Right lobe of liver (tissue), 6 donors: ENCODE results near the gene IL19. TPM values are rescaled to one million over a fixed set of nuclear protein-coding genes. Genes with fewer than 3 reads are reported as not detected.
A peak's percentile ranks its signal among the peaks of the same experiment; 100 is the strongest.
"Not testable (repeated sequence)": the region's sequence is repeated elsewhere in the genome, so short reads cannot be mapped to it uniquely, and the experiment has no call there.

Experiments used
- ATAC-seq, 4 donors: fragments of 200-7000 bp; cut with Tn5 transposase; one replicate each; pipeline ENCODE4 v1.9.1; 2020; ENCODE audit warnings: mild to moderate bottlenecking in 4 of 4, moderate library complexity in 4 of 4
- DNase-seq, 3 donors: peaks; one replicate each; pipeline ENCODE4 v3.0.0-alpha.2; 2020
- H3K27ac ChIP-seq, 3 donors: fragments of 200-600 bp; one replicate each; pipeline ENCODE4 v1.8.0; 2022
- H3K27me3 ChIP-seq, 2 donors: fragments of 200-600 bp; one replicate each; pipeline ENCODE4 v1.8.0; 2022
- H3K36me3 ChIP-seq, 4 donors: fragments of 200-600 bp; sonication (generic) in 1 of 4; one replicate each; pipeline versions ENCODE4 v1.5.1 to v1.8.0; 2017 to 2022; ENCODE audit warnings: control low read depth in 1 of 4
- H3K4me1 ChIP-seq, 4 donors: fragments of 200-600 bp; sonication (generic) in 1 of 4; one replicate each; pipeline versions ENCODE4 v1.5.1 to v1.8.0; 2017 to 2022; ENCODE audit warnings: control low read depth in 1 of 4
- H3K4me3 ChIP-seq, 3 donors: fragments of 200-600 bp; one replicate each; pipeline ENCODE4 v1.8.0; 2022
- H3K9me3 ChIP-seq, 4 donors: fragments of 200-600 bp; sonication (generic) in 1 of 4; one replicate each; pipeline versions ENCODE4 v1.5.1 to v1.8.0; 2017 to 2022; ENCODE audit warnings: control low read depth in 1 of 4
- CTCF ChIP-seq, 4 donors: fragments of 200-600 bp in 3 of 4; fragments of 450-650 bp in 1 of 4; IDR thresholded peaks; one replicate each; pipeline versions ENCODE4 v1.5.1 to v1.8.0; 2016 to 2022; ENCODE audit warnings: antibody characterized with exemption in 4 of 4, mild to moderate bottlenecking in 2 of 4
- POLR2A ChIP-seq: fragments of 450-650 bp; IDR thresholded peaks from one replicate; pipeline ENCODE4 v1.6.1; 2017; ENCODE audit warnings: antibody characterized with exemption, mild to moderate bottlenecking
- WGBS: methylation state at CpG from one replicate; pipeline ENCODE4 v1.1.6; 2018; ENCODE audit warnings: low coverage, low lambda C conversion rate; ENCODE audit not compliant: insufficient coverage; ENCODE audit errors: missing lambda C conversion rate; 5-methylcytosine and 5-hydroxymethylcytosine counted together
- intact Hi-C, 2 donors: fragments of 100-400 bp; cut with DNase I; formaldehyde crosslinking; loops; one replicate each; pipeline versions ENCODE4 v1.11.2 to v1.14.1; 2022
- total RNA-seq, 6 experiments: library from RNA; depleted of rRNA in 2 of 6; stranded (reverse); fragments of >200 nt in 2 of 6; fragmentation: NEBNext Ultra II Directional in 3 of 6; extraction: Animal tissue kit (Norgen Biotek cat#: 25700) in 3 of 6; gene quantifications; one replicate each; pipeline versions ENCODE4 v1.1.0 to v1.2.4, GENCODE V29; 2016 to 2023
- donor health status: DM: no; HTN: yes; CAD: no.
- donor health status: DM: no; HTN: no; CAD: no.
- donor health status: DM: no; HTN: no; CAD: no.
- donor health status: DM: no; HTN: yes; CAD: no.
- donor health status: DM: no; HTN: yes; CAD: no.

IL19 gene
- total RNA-seq, 6 experiments from 2014 or later = not detected

DNA sequence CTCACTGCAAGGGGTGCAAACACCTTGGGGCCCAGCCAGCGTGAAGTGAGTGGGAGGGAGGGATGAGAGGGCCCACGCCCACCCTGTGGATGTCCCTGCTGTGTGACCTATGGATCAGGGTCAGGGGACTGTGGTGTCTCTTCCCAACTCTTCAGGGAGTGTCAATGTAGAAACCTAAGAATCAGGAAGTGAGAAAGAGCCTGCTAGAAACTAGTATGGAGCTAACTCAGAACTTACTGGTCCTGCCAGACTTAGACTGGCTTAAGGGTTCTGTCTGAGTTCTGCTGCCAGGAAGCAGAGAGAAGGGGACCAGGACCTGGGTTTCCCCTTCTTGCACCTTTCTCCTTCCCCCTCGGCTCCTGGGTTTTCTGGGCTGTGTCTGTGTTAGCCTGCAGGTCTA, 3.5 kb downstream of the IL19 start:
- Histone ChIP-seq H3K36me3 (no peaks in the 10 kb centered on the region), H3K4me3 (no peak overlapping the region), H3K9me3 (no peaks in the 10 kb centered on the region), H3K27me3 (no peaks in the 10 kb centered on the region), H3K4me1 (no peaks in the 10 kb centered on the region), H3K27ac (no peak overlapping the region)
- WGBS = 44% methylated on average over 2 of the region's 3 CpGs
- TF ChIP-seq POLR2A (no peak), CTCF (IDR thresholded peaks at IDR 0.05) (no peak)
- intact Hi-C loops = no loop called here
- peak; percentile 12 to 42 (median 22) for ATAC-seq
- DNase-seq = no peak

- DNase-seq = no peak
- H3K27me3 ChIP-seq = no peaks in the 10 kb centered on the region
- H3K36me3 ChIP-seq = no peaks in the 10 kb centered on the region
- H3K4me3 ChIP-seq = no peak overlapping the region
- TF ChIP-seq CTCF (IDR thresholded peaks at IDR 0.05) (no peak), POLR2A (no peak)
- intact Hi-C loops = no loop called here
- no peak for ATAC-seq
- H3K27ac ChIP-seq = no peak overlapping the region
- no peaks in the 10 kb centered on the region for H3K9me3 ChIP-seq
- 35% methylated on average over 2 of the region's 4 CpGs for WGBS
- H3K4me1 ChIP-seq = no peaks in the 10 kb centered on the region
These were observed 5.7 kb downstream of the IL19 start for GRCh38 chr1:206776229-206776628.

DNA sequence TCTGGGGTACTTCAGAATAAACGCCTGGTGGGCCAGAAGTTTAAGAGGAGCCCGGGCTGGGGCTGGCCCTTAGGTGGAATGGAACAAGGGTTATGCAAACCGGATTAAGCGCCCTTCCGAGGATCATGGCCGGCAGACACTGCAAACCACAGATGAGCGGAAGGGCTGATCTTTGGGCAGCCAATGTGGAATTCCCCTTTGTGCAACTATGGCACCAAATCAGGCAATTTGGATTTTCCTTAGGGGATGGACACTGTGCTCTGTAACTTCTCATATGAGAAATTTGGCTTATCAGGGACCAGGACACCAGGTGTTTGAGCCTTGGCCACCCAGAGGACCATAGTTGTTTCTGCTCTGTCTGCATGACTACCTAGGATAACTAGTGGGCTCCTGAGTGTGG, 7.5 kb downstream of the IL19 start:
- H3K27me3 ChIP-seq = no peaks in the 10 kb centered on the region
- H3K36me3 ChIP-seq = no peaks in the 10 kb centered on the region
- intact Hi-C loops = no loop called here
- DNase-seq (no peak), ATAC-seq (peak in 2 of 4 donors; percentile 12 to 14)
- no peak overlapping the region for H3K4me3 ChIP-seq
- no peaks in the 10 kb centered on the region for H3K9me3 ChIP-seq
- H3K4me1 ChIP-seq = no peaks in the 10 kb centered on the region
- no peak overlapping the region for H3K27ac ChIP-seq
- WGBS = 100% methylated on average over 5 of the region's 7 CpGs
- TF ChIP-seq CTCF (IDR thresholded peaks at IDR 0.05) (no peak), POLR2A (no peak)

GRCh38 chr1:206778911-206779310, 8.3 kb downstream of the IL19 start:
- H3K27ac ChIP-seq, H3K4me1 ChIP-seq, H3K4me3 ChIP-seq, H3K27me3 ChIP-seq, intact Hi-C loops, ATAC-seq, H3K9me3 ChIP-seq, H3K36me3 ChIP-seq, DNase-seq: not testable (repeated sequence)
- 81% methylated on average over 3 of the region's 6 CpGs for WGBS

GRCh38 chr1:206779638-206780037, 9.1 kb downstream of the IL19 start:
- ATAC-seq = peak in 3 of 4 donors; percentile 34 to 51 (median 37)
- no peaks in the 10 kb centered on the region for H3K27me3 ChIP-seq
- H3K4me3 ChIP-seq = no peak overlapping the region
- no peak for DNase-seq
- no peak for TF ChIP-seq CTCF (IDR thresholded peaks at IDR 0.05)
- no peak for TF ChIP-seq POLR2A
- intact Hi-C loops = no loop called here
- no peaks in the 10 kb centered on the region for H3K36me3 ChIP-seq
- H3K4me1 ChIP-seq = no peaks in the 10 kb centered on the region
- no peaks in the 10 kb centered on the region for H3K9me3 ChIP-seq
- WGBS = 53% methylated on average over 2 of the region's 2 CpGs
- H3K27ac ChIP-seq = no peak overlapping the region
